GM18526 (cell line): Measurements from ENCODE around the gene CTIF.

Experiments used
- POLR2A ChIP-seq: IDR thresholded peaks from 3 replicates; pipeline ENCODE4 v1.6.1; 2011; ENCODE audit not compliant: insufficient read length; ENCODE audit errors: extremely low read depth

Gene CTIF

DNA sequence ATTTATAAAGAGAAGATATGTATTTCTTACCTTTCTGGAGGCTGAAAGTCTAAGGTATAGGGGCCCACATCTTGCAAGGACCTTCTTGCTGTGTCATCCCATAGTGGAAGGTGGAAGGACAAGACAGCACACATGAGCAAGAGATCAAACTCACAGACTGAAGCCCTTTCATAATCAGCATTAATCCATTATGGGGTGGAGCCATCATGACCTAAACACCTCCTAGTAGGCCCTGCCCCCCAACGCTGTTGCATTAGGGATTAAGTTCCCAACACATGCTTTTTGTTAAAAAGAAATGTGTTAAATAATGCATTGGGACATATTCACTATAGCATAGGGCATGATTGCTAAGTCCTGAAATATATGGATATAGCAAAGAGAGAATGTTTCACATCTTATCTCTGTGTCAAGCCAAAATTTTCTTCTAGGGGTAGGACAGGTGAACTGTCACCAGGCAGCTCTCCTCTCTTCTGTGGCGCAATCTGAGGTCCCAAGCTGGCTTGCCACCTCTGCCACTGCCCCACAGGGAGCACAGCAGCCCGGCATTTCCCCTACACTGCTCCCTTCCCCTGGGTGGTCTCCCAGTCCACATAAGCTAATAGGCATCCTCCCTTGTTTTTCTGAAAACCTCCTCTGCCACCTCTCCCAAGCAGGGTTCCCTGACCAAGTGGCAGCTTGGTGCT lies 8.3 kb upstream of the CTIF start:
- no peak for TF ChIP-seq POLR2A

DNA sequence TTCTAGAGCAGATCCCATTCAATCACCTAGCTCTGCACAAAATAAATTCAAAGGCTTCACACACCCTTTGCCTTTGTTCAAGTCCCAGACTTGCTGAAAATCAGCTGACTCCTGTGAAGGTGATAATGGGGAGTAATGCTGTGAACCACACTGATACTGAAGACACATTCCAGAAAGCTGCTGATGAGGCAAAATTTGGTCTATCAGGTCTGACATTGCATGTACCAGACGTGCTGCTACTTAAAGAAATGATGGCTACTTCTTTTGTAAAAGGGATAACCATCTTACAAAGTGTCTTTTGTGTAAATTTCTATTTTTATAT lies 7.8 kb upstream of the CTIF start:
- no peak for TF ChIP-seq POLR2A

GRCh38 chr18:48531908-48532307 lies 6.9 kb upstream of the CTIF start:
- TF ChIP-seq POLR2A: no peak

- TF ChIP-seq POLR2A: no peak
These were observed 5.3 kb upstream of the CTIF start for GRCh38 chr18:48533340-48534070.

DNA sequence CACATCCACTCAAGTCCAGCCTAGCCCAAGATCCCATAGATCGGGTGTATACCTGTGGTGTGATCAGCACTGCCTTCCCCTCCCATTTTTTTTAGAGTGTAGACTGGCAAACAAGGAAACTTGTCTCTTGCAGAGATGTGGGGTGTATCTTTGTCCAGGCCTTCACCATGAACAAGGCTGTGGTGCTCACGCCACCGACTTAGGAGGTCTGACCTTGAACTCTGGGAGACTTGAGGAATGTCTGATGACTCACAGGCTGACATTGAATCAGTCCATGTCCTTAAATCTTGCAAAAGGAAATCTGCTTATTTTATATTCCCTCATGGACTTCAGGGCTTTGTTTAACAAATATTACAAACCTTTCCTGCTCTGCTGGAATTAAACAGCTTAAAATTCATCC lies 4.5 kb upstream of the CTIF start:
- TF ChIP-seq POLR2A: no peak

DNA sequence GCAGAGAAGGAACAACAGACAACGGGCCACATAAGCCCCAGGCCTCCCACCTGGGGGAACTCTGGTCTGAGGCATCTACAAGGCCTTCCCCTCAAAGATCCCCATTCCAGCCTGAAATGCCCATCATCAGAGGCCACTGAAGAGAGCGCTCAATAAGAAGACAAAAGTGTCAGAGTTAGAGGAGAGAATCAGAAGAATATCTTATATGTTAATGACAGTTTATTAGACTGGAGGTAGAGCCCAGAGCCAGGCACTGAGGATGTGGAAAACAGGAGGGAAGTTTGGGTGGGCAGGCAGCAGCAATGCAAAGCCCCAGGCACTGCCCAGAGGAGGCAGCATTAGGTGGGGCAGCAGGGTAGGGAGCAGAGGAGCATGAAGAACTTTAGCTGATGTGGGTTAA lies 2.9 kb upstream of the CTIF start:
- TF ChIP-seq POLR2A: no peak

GRCh38 chr18:48536516-48536915 lies 2.3 kb upstream of the CTIF start:
- TF ChIP-seq POLR2A: no peak

- TF ChIP-seq POLR2A: no peak
These were observed 797 bp downstream of the CTIF start for GRCh38 chr18:48539406-48540250.

- TF ChIP-seq POLR2A: no peak
These were observed 1.6 kb downstream of the CTIF start for GRCh38 chr18:48540251-48541025.

DNA sequence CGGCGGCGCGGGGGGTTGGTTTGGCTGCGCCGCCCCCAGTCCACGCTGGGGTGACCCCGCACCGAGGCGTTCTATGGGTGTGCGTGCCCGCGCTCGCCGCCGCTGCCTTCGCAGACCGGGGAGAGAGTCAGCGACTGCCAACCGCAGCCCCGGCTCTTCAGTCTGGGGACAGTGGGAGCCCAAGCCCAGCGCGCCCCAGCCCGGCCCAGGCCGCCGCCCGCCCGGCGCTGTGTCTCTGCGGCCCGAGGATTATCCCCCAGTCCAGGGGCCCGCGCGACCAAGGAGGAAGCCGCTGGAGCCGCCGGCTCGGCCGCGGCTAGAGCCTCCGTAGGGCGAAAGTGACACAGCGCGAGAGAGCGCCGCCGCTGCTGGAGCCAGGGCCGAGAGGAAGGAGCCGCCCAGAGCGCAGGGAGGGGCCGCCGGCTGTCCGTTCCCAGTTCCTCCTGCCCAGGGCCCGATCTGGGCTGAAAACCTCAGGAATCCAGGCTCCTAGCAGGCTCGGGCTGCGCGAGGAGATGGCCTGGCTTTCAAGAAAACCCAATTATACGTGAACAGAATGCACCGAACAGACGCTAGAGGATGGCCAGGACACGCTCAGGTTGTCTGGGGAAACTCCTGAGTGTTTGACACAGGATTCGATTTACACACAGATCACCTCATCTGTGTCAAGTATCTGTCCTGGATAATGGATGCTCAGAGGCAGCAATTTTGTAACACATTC lies 2.4 kb downstream of the CTIF start:
- TF ChIP-seq POLR2A: no peak

DNA sequence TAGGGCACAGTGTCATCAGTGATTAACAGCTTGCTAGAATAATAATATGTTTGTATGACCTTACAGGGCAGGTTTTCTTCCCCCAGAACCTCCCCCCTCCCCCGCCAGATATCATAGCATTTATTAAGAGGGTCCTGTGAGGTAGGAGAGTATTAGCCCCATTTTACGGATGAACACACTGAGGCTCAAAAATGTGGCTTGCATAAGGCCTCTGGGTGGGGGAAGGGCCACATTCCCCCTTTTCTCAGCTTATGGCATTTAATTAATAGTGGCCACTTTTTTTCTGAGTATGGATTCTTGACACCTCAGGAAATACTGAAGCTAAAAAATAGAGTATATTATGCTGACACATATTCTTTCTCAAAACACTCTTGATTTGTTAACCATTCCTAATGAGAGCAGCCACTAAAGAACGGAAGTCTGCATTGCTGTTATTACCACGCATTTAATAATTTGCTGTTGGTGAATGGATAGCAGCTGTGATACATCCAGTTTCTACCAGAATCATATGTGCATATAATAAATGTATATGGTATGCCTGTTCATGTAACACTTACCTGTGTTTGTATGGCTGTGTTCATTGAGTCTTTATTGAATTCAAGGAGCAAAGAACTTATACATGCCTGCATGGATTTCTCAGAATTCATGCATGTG lies 3.0 kb downstream of the CTIF start:
- no peak for TF ChIP-seq POLR2A

- no peak for TF ChIP-seq POLR2A
These were observed 3.8 kb downstream of the CTIF start for GRCh38 chr18:48542513-48543181.

GRCh38 chr18:48543228-48543627 lies 4.4 kb downstream of the CTIF start:
- TF ChIP-seq POLR2A: no peak

GRCh38 chr18:48544116-48544515 lies 5.3 kb downstream of the CTIF start:
- no peak for TF ChIP-seq POLR2A
